PFSK-1 (cell line): ENCODE results near the gene NCBP2L.

Experiments
- FOXP2 ChIP-seq: optimal IDR thresholded peaks from 2 replicates; pipeline ENCODE3; 2011; ENCODE audit warnings: borderline replicate concordance, control low read depth, inconsistent platforms; ENCODE audit not compliant: insufficient read depth; ENCODE audit errors: extremely low read length, extremely low read depth
- POLR2AphosphoS5 ChIP-seq: IDR thresholded peaks from 2 replicates; pipeline ENCODE4 v1.6.1; 2012; ENCODE audit warnings: low read depth, mild to moderate bottlenecking, control low read depth, low read length, moderate library complexity
- SIN3A ChIP-seq: IDR thresholded peaks from 2 replicates; pipeline ENCODE4 v1.6.1; 2012; ENCODE audit warnings: mild to moderate bottlenecking, low read length, moderate library complexity, borderline replicate concordance; ENCODE audit not compliant: insufficient read depth
- TAF1 ChIP-seq: IDR thresholded peaks from 2 replicates; pipeline ENCODE4 v1.6.1; 2012; ENCODE audit warnings: low read length, control low read depth, borderline replicate concordance; ENCODE audit not compliant: insufficient read depth
- TF ChIP-seq, protein P1 (sequence below), 2 experiments: IDR thresholded peaks; 2 replicates each; pipeline versions ENCODE4 v1.6.1 to v1.8.0; 2011 to 2012; ENCODE audit warnings: low read depth in 2 of 2, low read length in 2 of 2, control low read depth in 1 of 2, inconsistent platforms in 1 of 2, mild to moderate bottlenecking in 1 of 2, moderate library complexity in 1 of 2; ENCODE audit not compliant: insufficient read depth in 1 of 2

NCBP2L gene

DNA sequence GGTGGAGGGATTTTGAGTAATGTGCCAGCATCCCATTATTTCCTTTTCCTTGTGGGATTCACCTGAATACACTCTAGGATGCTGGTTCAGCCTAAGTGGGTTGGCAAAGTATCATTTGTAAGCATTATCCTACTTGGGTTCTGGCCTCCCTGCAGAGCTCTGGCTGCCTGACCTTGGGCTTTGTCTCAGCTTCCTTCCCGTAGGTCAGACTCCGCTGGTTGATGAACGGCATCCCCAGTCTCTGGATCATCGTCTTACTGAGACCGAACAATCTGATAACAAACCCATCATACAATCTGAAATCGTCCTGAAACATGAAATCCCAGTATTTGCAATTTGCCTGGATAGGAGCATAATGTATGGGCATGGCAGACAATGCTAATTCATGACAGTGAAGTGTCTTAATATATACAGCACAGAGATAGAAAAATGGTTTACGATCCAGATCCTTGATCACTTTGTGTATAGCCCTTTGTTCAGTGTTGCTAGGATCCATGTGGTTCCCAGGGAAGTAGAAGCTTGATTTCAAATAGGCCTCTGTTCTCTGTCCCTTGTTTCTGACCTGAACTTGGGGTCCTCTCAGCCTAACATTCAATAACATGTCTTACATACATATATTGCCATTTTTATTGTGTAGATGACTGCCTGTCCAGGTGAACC is 53.7 kb downstream of the NCBP2L start:
- TF ChIP-seq, protein P1, sequence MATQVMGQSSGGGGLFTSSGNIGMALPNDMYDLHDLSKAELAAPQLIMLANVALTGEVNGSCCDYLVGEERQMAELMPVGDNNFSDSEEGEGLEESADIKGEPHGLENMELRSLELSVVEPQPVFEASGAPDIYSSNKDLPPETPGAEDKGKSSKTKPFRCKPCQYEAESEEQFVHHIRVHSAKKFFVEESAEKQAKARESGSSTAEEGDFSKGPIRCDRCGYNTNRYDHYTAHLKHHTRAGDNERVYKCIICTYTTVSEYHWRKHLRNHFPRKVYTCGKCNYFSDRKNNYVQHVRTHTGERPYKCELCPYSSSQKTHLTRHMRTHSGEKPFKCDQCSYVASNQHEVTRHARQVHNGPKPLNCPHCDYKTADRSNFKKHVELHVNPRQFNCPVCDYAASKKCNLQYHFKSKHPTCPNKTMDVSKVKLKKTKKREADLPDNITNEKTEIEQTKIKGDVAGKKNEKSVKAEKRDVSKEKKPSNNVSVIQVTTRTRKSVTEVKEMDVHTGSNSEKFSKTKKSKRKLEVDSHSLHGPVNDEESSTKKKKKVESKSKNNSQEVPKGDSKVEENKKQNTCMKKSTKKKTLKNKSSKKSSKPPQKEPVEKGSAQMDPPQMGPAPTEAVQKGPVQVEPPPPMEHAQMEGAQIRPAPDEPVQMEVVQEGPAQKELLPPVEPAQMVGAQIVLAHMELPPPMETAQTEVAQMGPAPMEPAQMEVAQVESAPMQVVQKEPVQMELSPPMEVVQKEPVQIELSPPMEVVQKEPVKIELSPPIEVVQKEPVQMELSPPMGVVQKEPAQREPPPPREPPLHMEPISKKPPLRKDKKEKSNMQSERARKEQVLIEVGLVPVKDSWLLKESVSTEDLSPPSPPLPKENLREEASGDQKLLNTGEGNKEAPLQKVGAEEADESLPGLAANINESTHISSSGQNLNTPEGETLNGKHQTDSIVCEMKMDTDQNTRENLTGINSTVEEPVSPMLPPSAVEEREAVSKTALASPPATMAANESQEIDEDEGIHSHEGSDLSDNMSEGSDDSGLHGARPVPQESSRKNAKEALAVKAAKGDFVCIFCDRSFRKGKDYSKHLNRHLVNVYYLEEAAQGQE (IDR thresholded peaks at IDR 0.05; ENCODE audit: insufficient read depth in 1 of 2, low read depth in 2 of 2, low read length in 2 of 2) = no peak
- TF ChIP-seq SIN3A (no peak), POLR2AphosphoS5 (no peak), TAF1 (no peak), FOXP2 (no peak)

DNA sequence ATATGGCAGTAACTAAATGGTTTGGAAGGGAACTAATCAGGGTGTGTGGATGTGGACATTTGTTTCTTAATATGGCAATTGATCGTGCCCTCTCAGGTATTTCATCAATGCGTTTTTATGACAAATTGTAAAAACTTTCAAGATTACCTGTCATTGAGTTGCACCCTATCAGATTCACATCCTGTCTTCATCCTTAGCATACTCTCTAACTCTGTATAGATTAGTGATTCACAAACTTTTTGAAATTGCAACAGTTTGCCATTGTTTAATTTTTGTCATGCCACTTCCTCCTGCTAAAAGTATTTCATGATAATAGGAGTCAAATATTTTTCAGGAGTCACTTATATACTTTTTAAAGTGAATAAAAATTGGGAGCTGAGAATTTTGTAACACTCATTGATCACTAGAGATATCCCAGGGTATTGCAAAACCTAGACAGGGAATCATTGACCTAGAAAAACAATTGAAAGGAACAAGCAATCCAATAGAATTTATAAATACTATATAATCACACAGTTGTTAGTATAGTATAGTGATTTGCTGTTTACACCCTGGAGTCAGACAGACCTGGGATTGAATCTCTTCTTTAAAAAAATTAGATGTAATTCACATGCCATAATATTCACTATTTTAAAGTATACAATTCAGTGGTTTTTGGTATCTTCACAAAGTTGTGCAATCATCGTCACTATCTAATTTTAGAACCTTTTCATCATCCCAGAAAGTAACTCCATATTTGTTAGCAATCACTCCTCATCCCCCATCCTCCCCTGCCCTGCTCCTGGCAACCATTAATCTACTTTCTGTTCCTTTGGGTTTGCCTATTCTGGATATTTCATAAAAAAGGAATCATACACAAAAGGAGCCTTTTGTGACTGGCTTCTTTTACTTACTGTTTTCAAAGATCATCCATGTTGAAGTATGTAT is 57.0 kb downstream of the NCBP2L start:
- no peak for TF ChIP-seq TAF1
- TF ChIP-seq POLR2AphosphoS5 = no peak
- TF ChIP-seq SIN3A = no peak
- TF ChIP-seq FOXP2 = no peak
- TF ChIP-seq, protein P1 (IDR thresholded peaks at IDR 0.05; ENCODE audit: insufficient read depth in 1 of 2, low read depth in 2 of 2, low read length in 2 of 2) = no peak

DNA sequence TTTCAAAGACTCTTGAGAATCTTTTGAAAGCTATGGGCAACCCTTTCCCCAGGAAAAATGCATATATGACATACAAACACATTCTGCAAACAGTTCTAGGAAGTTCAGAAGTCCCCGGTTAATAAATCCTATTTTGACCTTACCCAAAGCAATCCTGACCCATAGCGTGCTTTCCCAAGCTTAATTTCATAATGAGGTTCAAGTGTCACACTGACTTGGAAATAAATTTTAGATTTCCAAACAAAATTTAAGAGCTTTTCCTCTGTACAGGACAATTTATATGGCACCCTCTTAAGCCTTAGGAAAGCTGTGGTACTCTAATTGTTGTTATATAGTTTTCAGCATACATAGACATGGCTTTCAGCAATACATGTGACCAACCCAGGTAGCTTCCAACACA is 59.4 kb downstream of the NCBP2L start:
- no peak for TF ChIP-seq POLR2AphosphoS5

DNA sequence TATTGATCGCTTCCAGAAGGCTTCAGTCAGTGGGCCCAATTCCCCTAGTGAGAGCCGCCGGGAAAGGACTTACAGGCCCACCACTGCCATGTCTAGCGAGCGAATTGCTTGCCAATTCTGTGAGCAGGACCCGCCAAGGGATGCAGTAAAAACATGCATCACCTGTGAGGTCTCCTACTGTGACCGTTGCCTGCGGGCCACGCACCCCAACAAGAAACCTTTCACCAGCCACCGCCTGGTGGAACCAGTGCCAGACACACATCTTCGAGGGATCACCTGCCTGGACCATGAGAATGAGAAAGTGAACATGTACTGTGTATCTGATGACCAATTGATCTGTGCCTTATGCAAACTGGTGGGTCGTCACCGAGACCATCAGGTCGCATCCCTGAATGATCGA is 63.4 kb downstream of the NCBP2L start:
- TF ChIP-seq FOXP2 = no peak
- TF ChIP-seq, protein P1 (IDR thresholded peaks at IDR 0.05; ENCODE audit: insufficient read depth in 1 of 2, low read depth in 2 of 2, low read length in 2 of 2) = no peak
- no peak for TF ChIP-seq POLR2AphosphoS5
- TF ChIP-seq SIN3A = no peak
- TF ChIP-seq TAF1 = no peak

DNA sequence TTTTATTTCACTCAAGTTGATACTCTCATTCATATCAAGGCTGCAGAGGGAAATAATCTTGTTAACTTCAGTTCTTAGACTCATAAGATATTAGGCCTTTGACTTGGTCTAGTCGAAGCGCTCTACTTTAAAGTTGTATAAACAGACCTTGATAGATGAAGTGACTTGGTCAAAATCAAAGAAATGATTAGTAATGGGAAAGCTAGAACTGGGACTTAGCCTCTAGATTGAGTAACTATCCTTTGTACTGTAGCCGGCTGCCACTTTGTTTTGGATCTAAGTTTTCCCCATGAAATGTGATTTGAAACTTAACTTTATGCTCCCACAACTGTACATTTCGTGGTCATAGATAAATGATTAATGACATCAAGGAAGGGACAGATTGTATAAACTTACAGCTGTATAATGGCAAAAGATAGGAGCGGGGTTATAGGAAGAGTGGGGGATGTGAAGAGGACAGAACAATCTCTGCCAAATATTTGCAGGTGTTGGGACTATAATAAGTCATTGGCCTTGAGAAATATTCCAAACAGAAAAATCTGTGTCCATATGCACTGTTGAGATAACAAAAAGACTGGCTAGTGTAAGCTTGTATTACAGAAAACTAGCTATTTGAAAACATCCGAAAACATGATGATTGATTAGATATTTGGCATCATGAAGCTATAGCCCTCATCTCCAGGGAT is 65.3 kb downstream of the NCBP2L start:
- TF ChIP-seq SIN3A = no peak
- TF ChIP-seq, protein P1 (IDR thresholded peaks at IDR 0.05; ENCODE audit: insufficient read depth in 1 of 2, low read depth in 2 of 2, low read length in 2 of 2) = no peak
- no peak for TF ChIP-seq POLR2AphosphoS5
- TF ChIP-seq TAF1 = no peak
- TF ChIP-seq FOXP2 = no peak
